GM18498 (cell line): ENCODE data around the gene DYSF.
"Not testable (repeated sequence)": the region's sequence is repeated elsewhere in the genome, so short reads cannot be mapped to it uniquely, and the experiment has no call there.

Experiments used
- ATAC-seq: cut with Tn5 transposase; IDR thresholded peaks from one replicate; pipeline ENCODE4 v1.9.1; 2021; ENCODE audit warnings: mild to moderate bottlenecking, moderate library complexity; ENCODE audit not compliant: unreplicated experiment

Gene DYSF

GRCh38 chr2:71469403-71470398, 16.3 kb downstream of the DYSF start:
- ATAC-seq, result no peak

- no peak for ATAC-seq
Measured at GRCh38 chr2:71471276-71471675, 17.9 kb downstream of the DYSF start.

- no peak for ATAC-seq
Measured at GRCh38 chr2:71472019-71472418, 18.7 kb downstream of the DYSF start.

- no peak for ATAC-seq
Measured at GRCh38 chr2:71473346-71474031, 20.1 kb downstream of the DYSF start.

GRCh38 chr2:71474116-71474743, 20.9 kb downstream of the DYSF start:
- ATAC-seq, result no peak

GRCh38 chr2:71474744-71475397, 21.5 kb downstream of the DYSF start:
- ATAC-seq, result no peak

GRCh38 chr2:71476495-71476894, 23.1 kb downstream of the DYSF start:
- no peak for ATAC-seq

- no peak for ATAC-seq
Measured at GRCh38 chr2:71477231-71477691, 23.9 kb downstream of the DYSF start.

- ATAC-seq, result no peak
Measured at GRCh38 chr2:71478806-71479205, 25.4 kb downstream of the DYSF start.

- ATAC-seq, result no peak
Measured at GRCh38 chr2:71479261-71479660, 25.9 kb downstream of the DYSF start.

GRCh38 chr2:71481111-71481510, 27.8 kb downstream of the DYSF start:
- ATAC-seq, result no peak

- no peak for ATAC-seq
Measured at GRCh38 chr2:71482055-71482454, 28.7 kb downstream of the DYSF start.

GRCh38 chr2:71483246-71483645, 29.9 kb downstream of the DYSF start:
- ATAC-seq, result no peak

- no peak for ATAC-seq
Measured at GRCh38 chr2:71484354-71484753, 31.0 kb downstream of the DYSF start.

GRCh38 chr2:71486881-71487640, 33.7 kb downstream of the DYSF start:
- ATAC-seq, result no peak

- not testable (repeated sequence) for ATAC-seq
Measured at GRCh38 chr2:71491551-71491950, 38.2 kb downstream of the DYSF start.

GRCh38 chr2:71492112-71492511, 38.8 kb downstream of the DYSF start:
- no peak for ATAC-seq

- no peak for ATAC-seq
Measured at GRCh38 chr2:71494091-71494490, 40.7 kb downstream of the DYSF start.

- ATAC-seq, result no peak
Measured at GRCh38 chr2:71494523-71495155, 41.3 kb downstream of the DYSF start.
